Osteoblast (primary cell): ENCODE measurements around the gene MRGPRG. TPM values are rescaled to one million over a fixed set of nuclear protein-coding genes. Genes with fewer than 3 reads are reported as not detected.

Experiments used
- DNase-seq: peaks from one replicate; pipeline ENCODE4 v3.0.0; 2011; ENCODE audit warnings: low spot score, mixed read lengths; ENCODE audit not compliant: insufficient read length; ENCODE audit errors: missing footprints
- H2AFZ ChIP-seq: 2 replicates; pipeline ENCODE4 v1.6.0; 2011; ENCODE audit warnings: mild to moderate bottlenecking, low read length
- H3K27ac ChIP-seq: 2 replicates; pipeline ENCODE4 v1.5.1; 2011; ENCODE audit warnings: mild to moderate bottlenecking, low read depth, low read length, moderate library complexity
- H3K27me3 ChIP-seq: 2 replicates; pipeline ENCODE4 v1.6.0; 2012; ENCODE audit warnings: mild to moderate bottlenecking, control low read depth, inconsistent platforms, low read length, moderate library complexity; ENCODE audit not compliant: insufficient read depth
- H3K36me3 ChIP-seq: 2 replicates; pipeline ENCODE4 v1.5.1; 2011; ENCODE audit warnings: mild to moderate bottlenecking, low read length, control low read depth, moderate library complexity; ENCODE audit not compliant: insufficient read depth
- H3K4me1 ChIP-seq: 2 replicates; pipeline ENCODE4 v1.5.1; 2011; ENCODE audit warnings: mild to moderate bottlenecking, low read length, control low read depth, moderate library complexity; ENCODE audit not compliant: insufficient read depth
- H3K4me2 ChIP-seq: 2 replicates; pipeline ENCODE4 v1.6.0; 2011; ENCODE audit warnings: mild to moderate bottlenecking, low read length; ENCODE audit not compliant: insufficient read depth
- H3K4me3 ChIP-seq: fragments of 200-600 bp; sonication (generic); 3 replicates; pipeline ENCODE4 v1.5.1; 2012; ENCODE audit warnings: mild to moderate bottlenecking, low read length, inconsistent platforms; ENCODE audit not compliant: insufficient read depth
- H3K79me2 ChIP-seq: 2 replicates; pipeline ENCODE4 v1.6.0; 2012; ENCODE audit warnings: mild to moderate bottlenecking, low read length, control low read depth, inconsistent platforms; ENCODE audit not compliant: insufficient read depth
- H3K9me3 ChIP-seq: 2 replicates; pipeline ENCODE4 v1.5.1; 2011; ENCODE audit warnings: low read depth, low read length, control low read depth
- H4K20me1 ChIP-seq: 2 replicates; pipeline ENCODE4 v1.6.0; 2012; ENCODE audit warnings: mild to moderate bottlenecking, low read length, control low read depth; ENCODE audit not compliant: insufficient read depth
- total RNA-seq: library from RNA; depleted of rRNA; stranded (reverse); fragments of >200 nt; gene quantifications from 2 replicates; pipeline ENCODE4 v1.2.3, GENCODE V29; 2012
- TF ChIP-seq, protein P1 (sequence below): IDR thresholded peaks from 2 replicates; pipeline ENCODE4 v1.5.1; 2011; ENCODE audit warnings: mild to moderate bottlenecking, low read depth, low read length, moderate library complexity; ENCODE audit errors: extremely low read depth

The MRGPRG gene
- total RNA-seq, 1 donor = not detected

DNA sequence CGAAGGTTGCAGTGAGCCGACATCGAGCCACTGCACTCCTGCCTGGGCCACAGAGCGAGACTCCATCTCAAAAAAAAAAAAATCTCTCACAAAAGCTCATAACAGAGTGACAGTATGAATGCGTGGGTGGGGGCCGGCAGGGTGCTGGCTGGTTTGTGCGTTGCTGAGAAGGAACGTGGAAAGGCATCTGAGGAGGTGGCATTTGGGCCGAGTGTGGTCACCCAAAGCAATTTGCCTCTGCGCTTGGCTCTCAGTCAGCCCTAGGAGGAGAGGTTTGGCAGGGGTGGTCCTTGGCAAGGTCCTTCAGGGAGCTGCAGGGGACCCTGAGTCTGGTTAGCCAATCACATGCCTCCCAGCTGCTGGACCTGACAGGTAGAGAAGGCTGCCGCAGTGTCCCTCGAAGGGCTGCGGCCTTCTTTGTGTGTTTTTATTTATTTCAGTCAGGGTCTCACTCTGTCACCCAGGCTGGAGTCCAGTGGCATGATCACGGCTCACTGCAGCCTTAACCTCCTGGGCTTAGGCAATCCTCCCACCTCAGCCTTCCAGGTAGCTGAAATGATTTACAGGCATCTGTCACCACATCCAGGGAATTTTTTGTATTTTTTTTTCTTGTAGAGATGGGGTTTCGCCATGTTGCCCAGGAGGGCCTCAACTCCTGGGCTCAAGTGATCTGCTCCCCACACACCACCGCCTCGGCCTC, 30.0 kb downstream of the MRGPRG start:
- no peak overlapping the region for H2AFZ ChIP-seq
- no peaks in the 10 kb centered on the region for H3K36me3 ChIP-seq
- H3K4me3 ChIP-seq = no peak overlapping the region
- H3K79me2 ChIP-seq = no peaks in the 10 kb centered on the region
- H3K27me3 ChIP-seq = peaks cover 6% of the 10 kb centered on the region
- no peak overlapping the region for H3K27ac ChIP-seq
- TF ChIP-seq, protein P1, sequence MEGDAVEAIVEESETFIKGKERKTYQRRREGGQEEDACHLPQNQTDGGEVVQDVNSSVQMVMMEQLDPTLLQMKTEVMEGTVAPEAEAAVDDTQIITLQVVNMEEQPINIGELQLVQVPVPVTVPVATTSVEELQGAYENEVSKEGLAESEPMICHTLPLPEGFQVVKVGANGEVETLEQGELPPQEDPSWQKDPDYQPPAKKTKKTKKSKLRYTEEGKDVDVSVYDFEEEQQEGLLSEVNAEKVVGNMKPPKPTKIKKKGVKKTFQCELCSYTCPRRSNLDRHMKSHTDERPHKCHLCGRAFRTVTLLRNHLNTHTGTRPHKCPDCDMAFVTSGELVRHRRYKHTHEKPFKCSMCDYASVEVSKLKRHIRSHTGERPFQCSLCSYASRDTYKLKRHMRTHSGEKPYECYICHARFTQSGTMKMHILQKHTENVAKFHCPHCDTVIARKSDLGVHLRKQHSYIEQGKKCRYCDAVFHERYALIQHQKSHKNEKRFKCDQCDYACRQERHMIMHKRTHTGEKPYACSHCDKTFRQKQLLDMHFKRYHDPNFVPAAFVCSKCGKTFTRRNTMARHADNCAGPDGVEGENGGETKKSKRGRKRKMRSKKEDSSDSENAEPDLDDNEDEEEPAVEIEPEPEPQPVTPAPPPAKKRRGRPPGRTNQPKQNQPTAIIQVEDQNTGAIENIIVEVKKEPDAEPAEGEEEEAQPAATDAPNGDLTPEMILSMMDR = no peak
- H3K9me3 ChIP-seq = no peaks in the 10 kb centered on the region
- H3K4me2 ChIP-seq = no peak overlapping the region
- no peaks in the 10 kb centered on the region for H4K20me1 ChIP-seq
- no peaks in the 10 kb centered on the region for H3K4me1 ChIP-seq
- peak; percentile 88 for DNase-seq

DNA sequence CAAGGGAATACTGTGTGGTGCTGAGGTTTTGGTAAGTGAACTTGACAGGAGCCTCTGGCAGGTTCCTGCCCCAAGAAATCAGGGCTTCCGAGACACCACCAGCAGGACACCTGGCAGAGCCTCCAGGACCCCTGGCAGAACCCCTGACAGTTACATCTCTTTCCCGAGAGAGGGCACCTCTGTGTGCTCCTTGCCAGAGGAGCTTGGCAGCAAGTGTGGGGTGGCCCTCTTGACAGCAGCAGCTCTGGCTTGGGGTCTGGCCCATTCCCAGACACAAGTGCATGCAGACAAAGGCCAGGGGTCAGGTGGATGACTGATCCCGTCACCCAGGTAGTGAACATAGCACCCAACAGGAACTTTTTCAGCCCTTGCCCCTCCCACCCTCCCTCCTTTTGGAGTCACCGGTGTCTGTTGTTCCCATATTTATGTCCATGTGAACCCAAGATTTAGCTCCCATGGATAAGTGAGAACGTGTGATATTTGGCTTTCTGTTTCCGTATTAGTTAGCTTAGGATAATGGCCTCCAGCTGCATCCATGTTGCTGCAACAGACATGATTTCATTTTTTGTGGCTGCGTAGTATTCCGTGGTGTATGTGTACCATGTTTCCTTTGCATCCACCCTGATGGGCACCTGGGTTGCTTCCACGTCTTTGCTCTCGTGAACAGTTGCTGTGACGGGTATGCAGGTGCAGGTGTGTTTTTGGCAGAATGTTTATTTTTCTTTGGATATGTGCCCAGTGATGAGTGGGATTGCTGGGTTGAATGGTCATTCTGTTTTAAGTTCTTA, 32.3 kb downstream of the MRGPRG start:
- no peak overlapping the region for H3K27ac ChIP-seq
- H3K36me3 ChIP-seq = no peaks in the 10 kb centered on the region
- DNase-seq = peak; percentile 4
- H3K4me1 ChIP-seq = no peaks in the 10 kb centered on the region
- no peaks in the 10 kb centered on the region for H3K79me2 ChIP-seq
- H3K4me2 ChIP-seq = no peak overlapping the region
- peaks cover 3% of the 10 kb centered on the region for H3K27me3 ChIP-seq
- H3K9me3 ChIP-seq = no peaks in the 10 kb centered on the region
- no peaks in the 10 kb centered on the region for H4K20me1 ChIP-seq
- H2AFZ ChIP-seq = no peak overlapping the region
- TF ChIP-seq, protein P1 = no peak
- no peak overlapping the region for H3K4me3 ChIP-seq

DNA sequence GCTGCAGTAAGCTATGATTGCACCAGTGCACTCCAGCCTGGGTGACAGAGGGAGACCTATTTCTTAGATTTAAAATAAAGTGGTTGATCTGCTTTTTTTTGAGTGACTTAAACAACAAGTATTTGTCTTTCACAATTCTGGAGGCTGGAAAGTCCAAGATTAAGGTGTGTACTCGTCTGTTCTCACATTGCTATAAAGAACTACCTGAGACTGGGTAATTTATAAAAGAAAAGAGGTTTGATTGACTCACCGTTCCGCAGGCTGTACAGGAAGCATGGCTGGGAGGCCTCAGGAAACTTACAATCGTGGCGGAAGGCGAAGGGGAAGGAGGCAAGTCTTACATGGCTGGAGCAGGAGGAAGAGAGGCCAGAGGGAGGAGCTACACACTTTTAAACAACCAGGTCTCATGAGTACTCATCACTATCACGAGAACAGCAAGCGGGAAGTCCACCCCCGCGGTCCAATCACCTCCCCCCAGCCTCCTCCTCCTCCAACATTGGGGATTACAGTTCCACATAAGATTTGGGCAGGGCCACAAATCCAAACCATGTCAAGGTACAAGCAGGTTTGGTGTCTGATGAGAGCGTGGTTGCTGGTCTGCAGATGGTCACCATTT, 33.8 kb downstream of the MRGPRG start:
- Histone ChIP-seq H4K20me1 (no peaks in the 10 kb centered on the region), H3K9me3 (no peaks in the 10 kb centered on the region), H3K27ac (no peak overlapping the region), H2AFZ (no peak overlapping the region), H3K36me3 (no peaks in the 10 kb centered on the region), H3K4me2 (no peak overlapping the region), H3K4me1 (no peaks in the 10 kb centered on the region), H3K4me3 (no peak overlapping the region), H3K27me3 (peaks cover 3% of the 10 kb centered on the region), H3K79me2 (no peaks in the 10 kb centered on the region)
- TF ChIP-seq, protein P1 = no peak
- peak; percentile 9 for DNase-seq

DNA sequence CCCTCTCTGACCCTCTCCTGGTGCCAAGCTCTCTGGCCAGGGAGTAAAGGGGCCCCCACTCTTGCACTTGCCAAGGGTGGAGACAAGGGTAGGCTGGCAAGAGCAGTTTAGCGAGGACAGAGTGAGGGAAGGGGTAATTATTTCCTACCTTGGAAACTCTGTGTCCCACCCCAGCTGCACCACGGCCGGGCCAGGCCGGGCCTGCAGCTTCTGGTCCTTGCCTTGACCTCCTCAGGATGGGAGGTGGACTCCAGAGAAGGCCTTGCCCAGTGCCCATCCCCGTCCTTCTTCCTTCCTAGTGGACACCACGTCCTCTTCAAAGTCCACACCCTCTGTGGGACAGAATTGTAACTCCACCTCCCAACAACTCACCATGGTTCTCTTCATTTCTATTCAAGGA, 35.1 kb downstream of the MRGPRG start:
- no peaks in the 10 kb centered on the region for H3K36me3 ChIP-seq
- H3K4me1 ChIP-seq = peaks cover under 1% of the 10 kb centered on the region
- H3K79me2 ChIP-seq = no peaks in the 10 kb centered on the region
- no peak overlapping the region for H3K4me3 ChIP-seq
- H3K27me3 ChIP-seq = peaks cover 3% of the 10 kb centered on the region
- DNase-seq = peak; percentile 9
- H3K9me3 ChIP-seq = no peaks in the 10 kb centered on the region
- H3K4me2 ChIP-seq = no peak overlapping the region
- H4K20me1 ChIP-seq = no peaks in the 10 kb centered on the region
- no peak overlapping the region for H3K27ac ChIP-seq
- H2AFZ ChIP-seq = no peak overlapping the region
- TF ChIP-seq, protein P1 = no peak
